Uterus (tissue), 4 donors: ENCODE results near the gene GTF2F1. TPM values are rescaled to one million over a fixed set of nuclear protein-coding genes. Genes with fewer than 3 reads are reported as not detected.

Experiments used
- DNase-seq, 2 donors: peaks; one replicate each; pipeline ENCODE4 v3.0.0-alpha.2; 2019 to 2020
- H3K27ac ChIP-seq, 2 donors: fragments of 200-600 bp; sonication (generic); 1 replicate in 1 of 2; 2 replicates in 1 of 2; pipeline ENCODE4 v1.5.1; 2016 to 2018
- H3K27me3 ChIP-seq, 2 donors: fragments of 200-600 bp; sonication (generic); one replicate each; pipeline ENCODE4 v1.5.1; 2018 to 2019; ENCODE audit warnings: control low read depth in 1 of 2
- H3K36me3 ChIP-seq, 2 donors: fragments of 200-600 bp; sonication (generic); one replicate each; pipeline ENCODE4 v1.5.1; 2019; ENCODE audit warnings: control low read depth in 1 of 2
- H3K4me1 ChIP-seq, 2 donors: fragments of 200-600 bp; sonication (generic); one replicate each; pipeline ENCODE4 v1.5.1; 2018 to 2019; ENCODE audit warnings: control low read depth in 1 of 2
- H3K4me3 ChIP-seq, 2 donors: fragments of 200-600 bp; sonication (generic); 1 replicate in 1 of 2; 2 replicates in 1 of 2; pipeline ENCODE4 v1.5.1; 2018 to 2019; ENCODE audit warnings: mild to moderate bottlenecking in 1 of 2
- H3K9me3 ChIP-seq, 2 donors: fragments of 200-600 bp; sonication (generic); one replicate each; pipeline ENCODE4 v1.5.1; 2019; ENCODE audit warnings: control low read depth in 1 of 2
- CTCF ChIP-seq, 4 experiments: fragments of 200-600 bp in 2 of 4; fragments of 450-650 bp in 2 of 4; sonication (generic) in 2 of 4; IDR thresholded peaks; one replicate each; pipeline ENCODE4 v1.5.1; 2016 to 2019; ENCODE audit warnings: antibody characterized with exemption in 4 of 4, mild to moderate bottlenecking in 2 of 4, moderate library complexity in 1 of 4
- POLR2A ChIP-seq, 2 donors: fragments of 450-650 bp; IDR thresholded peaks; one replicate each; pipeline ENCODE4 v1.6.1; 2016; ENCODE audit warnings: antibody characterized with exemption in 2 of 2, mild to moderate bottlenecking in 1 of 2, moderate library complexity in 1 of 2
- intact Hi-C: fragments of 100-400 bp; cut with DNase I; formaldehyde crosslinking; loops from one replicate; pipeline ENCODE4 v1.15.1; 2023; ENCODE audit warnings: low total_unique reads
- total RNA-seq, 4 donors: library from RNA; depleted of rRNA in 3 of 4; stranded (reverse); fragments of >200 nt in 3 of 4; gene quantifications; one replicate each; pipeline versions ENCODE4 v1.1.0 to v1.2.4, GENCODE V29; 2014 to 2023
- donor health status: DM: yes; HTN: yes; CAD: no.

The GTF2F1 gene
- total RNA-seq, 4 donors from 2014 or later: 38.2 to 82.2 (median 61.8) TPM

- Histone ChIP-seq H3K4me3 (peak overlapping the region; percentile 80 to 96), H3K36me3 (no peaks in the 10 kb centered on the region), H3K9me3 (no peaks in the 10 kb centered on the region), H3K4me1 (peaks cover 0 to 8% of the 10 kb centered on the region in 2 donors), H3K27me3 (no peaks in the 10 kb centered on the region), H3K27ac (peak overlapping the region; percentile 94 to 98)
- TF ChIP-seq POLR2A (IDR thresholded peaks at IDR 0.05) (no peak), CTCF (IDR thresholded peaks at IDR 0.05) (no peak)
- intact Hi-C loops: no loop called here
- no peak for DNase-seq
Measured at GRCh38 chr19:6392221-6393073, 517 bp downstream of the GTF2F1 start.

GRCh38 chr19:6387372-6387771 lies 5.6 kb downstream of the GTF2F1 start:
- no peaks in the 10 kb centered on the region for H3K27me3 ChIP-seq
- no peak for TF ChIP-seq CTCF (IDR thresholded peaks at IDR 0.05)
- TF ChIP-seq POLR2A (IDR thresholded peaks at IDR 0.05): no peak
- peaks cover 0 to 6% of the 10 kb centered on the region in 2 donors for H3K4me1 ChIP-seq
- no peak for DNase-seq
- intact Hi-C loops: no loop called here
- H3K9me3 ChIP-seq: no peaks in the 10 kb centered on the region
- H3K36me3 ChIP-seq: no peaks in the 10 kb centered on the region
- H3K27ac ChIP-seq: no peak overlapping the region
- H3K4me3 ChIP-seq: no peak overlapping the region

GRCh38 chr19:6384381-6384780 lies 8.6 kb downstream of the GTF2F1 start:
- intact Hi-C loops: no loop called here
- DNase-seq: no peak
- TF ChIP-seq CTCF (IDR thresholded peaks at IDR 0.05) (no peak), POLR2A (IDR thresholded peaks at IDR 0.05) (no peak)
- H3K27me3 ChIP-seq: no peaks in the 10 kb centered on the region
- H3K36me3 ChIP-seq: no peaks in the 10 kb centered on the region
- H3K27ac ChIP-seq: no peak overlapping the region
- H3K4me3 ChIP-seq: no peak overlapping the region
- no peaks in the 10 kb centered on the region for H3K4me1 ChIP-seq
- no peaks in the 10 kb centered on the region for H3K9me3 ChIP-seq

GRCh38 chr19:6383188-6383587 lies 9.8 kb downstream of the GTF2F1 start:
- intact Hi-C loops: no loop called here
- Histone ChIP-seq H3K4me3 (no peak overlapping the region), H3K27ac (no peak overlapping the region), H3K9me3 (no peaks in the 10 kb centered on the region), H3K36me3 (no peaks in the 10 kb centered on the region), H3K27me3 (no peaks in the 10 kb centered on the region), H3K4me1 (no peaks in the 10 kb centered on the region)
- TF ChIP-seq CTCF (IDR thresholded peaks at IDR 0.05) (no peak), POLR2A (IDR thresholded peaks at IDR 0.05) (no peak)
- DNase-seq: no peak

- Histone ChIP-seq H3K4me3 (no peak overlapping the region), H3K27me3 (no peaks in the 10 kb centered on the region), H3K36me3 (no peaks in the 10 kb centered on the region), H3K9me3 (no peaks in the 10 kb centered on the region), H3K27ac (no peak overlapping the region), H3K4me1 (no peaks in the 10 kb centered on the region)
- TF ChIP-seq CTCF (IDR thresholded peaks at IDR 0.05) (no peak), POLR2A (IDR thresholded peaks at IDR 0.05) (no peak)
- intact Hi-C loops: no loop called here
- DNase-seq: no peak
Measured at GRCh38 chr19:6381030-6381750, 11.8 kb downstream of the GTF2F1 start.
